Stimulated activated CD4-positive, alpha-beta T cell treated with anti-CD3 and anti-CD28 coated beads, Interleukin-4, amount 100 ng/mL, for 48 hours (primary cell): ENCODE results near the gene CALN1.
"Not testable (repeated sequence)": the region's sequence is repeated elsewhere in the genome, so short reads cannot be mapped to it uniquely, and the experiment has no call there.

Experiments used
- DNase-seq, 2 donors: peaks; one replicate each; pipeline ENCODE4 v3.0.0-alpha.2; 2020; ENCODE audit warnings: low read depth in 2 of 2

The CALN1 gene

DNA sequence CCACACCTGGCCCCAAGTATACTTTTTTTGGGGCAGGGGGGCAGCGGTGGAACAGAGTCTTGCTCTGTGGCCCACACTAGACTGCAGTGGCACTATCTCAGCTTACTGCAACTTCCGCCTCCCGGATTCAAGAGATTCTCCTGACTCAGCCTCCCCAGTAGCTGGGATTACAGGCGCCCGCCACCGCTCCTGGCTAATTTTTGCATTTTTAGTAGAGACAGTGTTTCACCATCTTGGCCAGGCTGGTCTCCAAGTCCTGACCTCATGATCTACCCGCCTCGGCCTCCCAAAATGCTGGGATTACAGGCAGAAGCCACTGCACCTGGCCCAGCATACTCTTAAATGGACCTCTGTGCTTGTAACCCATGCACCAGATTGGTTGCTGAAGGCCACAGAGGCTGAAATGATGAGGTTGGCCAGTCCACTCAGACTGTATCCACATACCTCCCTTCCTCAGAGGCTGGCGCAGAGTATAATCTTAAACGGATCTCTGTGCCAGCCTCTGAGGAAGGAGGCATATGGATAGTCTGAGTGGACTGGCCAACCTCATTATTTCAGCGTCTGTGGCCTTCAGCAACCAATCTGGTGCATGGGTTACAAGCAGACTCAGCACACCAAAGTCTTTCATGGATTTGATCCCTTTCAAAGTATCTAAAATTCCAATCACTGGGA lies 3.0 kb downstream of the CALN1 start:
- no peak for DNase-seq

DNA sequence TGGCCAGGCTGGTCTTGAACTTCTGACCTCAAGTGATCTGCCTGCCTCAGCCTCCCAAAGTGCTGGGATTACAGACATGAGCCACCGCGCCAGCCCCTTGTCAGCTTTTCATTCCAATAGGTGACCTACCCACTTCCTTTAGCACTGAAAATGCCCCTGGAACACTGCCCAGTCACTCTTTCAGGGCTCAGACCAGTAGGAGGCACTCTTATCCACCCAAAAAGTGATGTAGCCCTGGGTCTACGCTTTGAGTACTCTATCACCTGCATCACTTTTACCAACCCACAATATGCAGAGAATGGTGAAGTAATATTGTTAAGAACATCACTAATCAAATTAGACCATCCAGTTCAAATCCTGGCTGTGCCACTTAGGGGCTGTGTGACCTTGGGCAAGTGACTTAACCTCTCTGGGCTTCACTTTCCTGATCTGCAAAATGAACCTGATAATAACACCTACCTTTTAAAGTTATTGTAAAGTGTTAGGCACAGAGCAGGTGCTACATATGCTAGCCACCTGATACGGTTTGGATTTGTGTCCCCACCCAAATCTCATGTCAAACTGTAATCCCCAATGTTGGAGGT lies 5.2 kb downstream of the CALN1 start:
- DNase-seq = no peak

- no peak for DNase-seq
Measured at GRCh38 chr7:72405871-72406270, 6.3 kb downstream of the CALN1 start.

DNA sequence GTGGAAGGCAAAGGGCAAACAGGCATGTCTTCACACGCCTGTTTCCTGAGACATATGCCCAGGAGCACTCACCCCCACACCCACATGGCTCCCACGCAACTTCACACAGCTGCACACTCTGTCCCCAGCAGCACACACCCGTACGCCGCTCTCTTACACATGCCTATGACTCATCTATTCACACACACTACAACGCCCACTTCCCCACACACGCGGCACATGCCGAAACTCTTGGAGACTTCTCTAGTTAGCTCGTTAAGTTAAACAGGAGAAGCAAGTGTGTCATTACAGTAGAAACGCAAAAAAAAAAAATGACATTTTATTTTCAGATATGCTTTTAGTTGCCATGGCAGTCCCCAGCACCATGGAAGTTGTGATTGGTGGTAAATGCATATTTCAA lies 6.7 kb downstream of the CALN1 start:
- no peak for DNase-seq

GRCh38 chr7:72404743-72405142 lies 7.4 kb downstream of the CALN1 start:
- no peak for DNase-seq

GRCh38 chr7:72403458-72404076 lies 8.6 kb downstream of the CALN1 start:
- no peak for DNase-seq

DNA sequence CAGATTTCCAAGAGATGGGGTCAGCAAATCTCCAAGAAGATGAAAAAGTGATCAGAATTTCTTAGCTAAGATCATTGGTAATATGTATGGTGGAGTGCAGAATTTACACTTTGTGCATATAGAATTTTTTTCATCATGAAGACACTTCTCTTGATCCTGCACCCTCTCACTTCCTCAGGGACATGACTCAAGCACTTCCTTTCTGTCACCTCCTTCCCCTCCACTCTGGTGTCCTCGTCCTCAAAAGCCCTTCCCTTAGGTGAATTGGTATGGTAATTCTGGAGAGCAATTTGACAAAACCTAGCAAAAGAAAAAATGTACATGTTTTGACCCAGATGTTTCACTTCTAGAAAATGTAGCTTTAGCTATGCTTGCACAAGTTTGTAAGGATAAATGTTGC lies 18.1 kb downstream of the CALN1 start:
- no peak for DNase-seq

GRCh38 chr7:72391821-72392377 lies 20.2 kb downstream of the CALN1 start:
- DNase-seq = no peak

- no peak for DNase-seq
Measured at GRCh38 chr7:72386118-72386517, 26.0 kb downstream of the CALN1 start.

- no peak for DNase-seq
Measured at GRCh38 chr7:72362246-72362645, 49.9 kb downstream of the CALN1 start.

GRCh38 chr7:72345208-72345727 lies 66.9 kb downstream of the CALN1 start:
- no peak for DNase-seq

GRCh38 chr7:72343991-72344390 lies 68.1 kb downstream of the CALN1 start:
- no peak for DNase-seq

GRCh38 chr7:72343354-72343753 lies 68.8 kb downstream of the CALN1 start:
- DNase-seq = not testable (repeated sequence)

DNA sequence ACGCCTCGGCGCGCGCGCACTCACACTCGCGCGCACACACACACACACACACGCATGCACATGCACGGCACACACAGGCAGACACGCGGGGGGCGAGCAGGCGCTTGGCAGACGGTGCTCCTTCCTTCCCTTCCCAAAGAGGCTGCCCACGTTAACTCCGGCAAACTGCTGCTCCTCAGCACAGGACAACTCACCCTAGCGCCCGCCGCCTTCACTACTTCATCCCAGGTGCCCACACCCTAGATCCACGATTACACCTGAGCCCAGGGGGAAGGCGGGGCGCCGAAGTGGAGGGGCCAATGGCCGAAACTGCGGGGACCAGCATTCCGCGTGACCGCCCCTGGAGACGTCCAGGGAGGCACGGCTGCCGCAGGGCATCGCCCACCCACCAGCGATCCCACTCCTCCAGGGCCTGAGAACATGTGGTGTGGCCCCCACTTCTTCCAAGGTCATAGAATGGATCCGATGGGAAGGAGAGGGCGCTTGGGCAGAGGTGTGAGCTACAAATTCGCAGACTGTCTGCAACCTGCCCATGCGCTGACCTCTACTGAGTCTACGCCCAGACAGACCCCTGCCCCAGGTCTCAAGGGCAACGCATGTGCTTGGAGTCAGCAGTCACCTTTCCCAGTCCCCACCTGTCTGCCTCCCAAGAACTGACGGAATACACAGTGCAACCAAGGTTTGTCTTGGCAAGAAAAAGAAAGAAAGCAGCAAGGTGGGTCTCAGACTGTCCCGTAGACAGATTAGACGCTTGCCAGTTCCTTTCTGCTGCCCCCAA lies 74.6 kb downstream of the CALN1 start:
- no peak for DNase-seq

GRCh38 chr7:72336632-72337389 lies 75.3 kb downstream of the CALN1 start:
- DNase-seq = no peak

DNA sequence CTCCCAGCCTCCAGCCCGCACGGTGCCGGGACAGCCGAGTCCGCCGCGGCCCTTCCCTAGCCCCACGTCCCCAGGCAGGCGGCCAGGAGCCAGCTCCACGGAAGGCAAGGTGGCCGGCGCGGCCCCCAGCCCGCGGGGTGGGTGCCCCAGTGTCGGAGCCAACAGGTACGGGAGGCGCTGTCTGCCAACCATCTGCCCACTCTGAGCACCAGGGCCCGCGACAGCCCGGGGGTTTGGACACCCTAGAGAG lies 75.8 kb downstream of the CALN1 start:
- no peak for DNase-seq

DNA sequence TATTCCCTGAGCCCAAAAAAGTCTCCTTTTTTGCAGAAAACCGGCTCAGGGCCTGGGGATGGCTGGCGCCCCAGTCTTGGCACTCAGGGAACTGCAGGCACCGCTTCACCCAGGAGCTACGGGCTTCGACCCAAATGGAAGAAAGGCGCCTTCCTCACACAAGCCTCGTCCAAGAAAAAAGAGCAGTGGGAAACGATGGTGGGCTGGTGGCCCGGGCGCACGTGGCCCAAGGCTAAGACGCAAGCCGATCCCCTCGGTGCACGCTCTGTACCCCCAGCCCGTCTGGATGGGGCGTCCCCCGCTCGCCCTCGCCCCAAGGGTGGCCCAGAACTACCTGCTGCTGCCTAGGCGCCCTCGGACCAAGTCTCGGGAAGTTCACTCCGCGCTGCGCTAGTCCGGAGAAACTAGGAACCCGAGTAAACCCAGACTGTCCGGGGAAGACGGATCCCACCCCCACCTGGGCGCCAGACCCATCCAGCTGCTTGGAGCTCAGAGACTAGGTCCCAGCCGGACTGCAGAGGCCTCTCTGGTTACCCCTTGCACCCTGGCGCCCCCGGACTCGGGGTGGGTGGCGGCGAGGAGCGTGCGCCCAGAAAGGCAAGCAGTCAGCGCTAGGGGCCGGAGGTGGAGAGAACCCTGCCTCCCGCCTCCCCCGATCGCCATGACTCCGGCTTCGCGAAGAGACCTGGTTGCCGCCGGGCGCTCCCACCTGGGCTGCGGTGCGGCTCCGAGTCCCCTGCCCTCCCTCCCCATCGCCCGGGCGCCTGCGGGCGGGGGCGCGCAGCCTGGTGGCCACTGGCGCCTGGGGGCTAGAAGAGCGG lies 76.4 kb downstream of the CALN1 start:
- DNase-seq = no peak

DNA sequence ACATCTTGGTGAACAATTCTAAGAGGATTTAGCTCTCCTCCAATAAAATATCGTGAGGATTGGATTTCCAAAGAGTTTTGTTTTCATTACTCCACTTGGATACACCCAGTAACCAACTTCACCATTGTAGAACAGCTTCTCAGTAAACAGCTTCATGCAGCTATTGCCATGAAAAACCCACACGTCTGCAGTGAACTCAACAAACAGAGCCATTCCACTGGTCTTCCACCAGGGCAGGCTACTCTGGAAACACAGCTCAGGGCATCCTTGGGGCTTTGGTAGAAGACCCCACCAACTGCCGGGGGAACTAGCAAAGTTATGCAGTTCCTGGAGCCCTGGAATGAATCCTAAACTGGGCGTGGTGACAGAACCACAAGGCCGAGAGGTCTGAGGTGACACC lies 77.4 kb downstream of the CALN1 start:
- DNase-seq = no peak

GRCh38 chr7:72334066-72334465 lies 78.1 kb downstream of the CALN1 start:
- DNase-seq = no peak

DNA sequence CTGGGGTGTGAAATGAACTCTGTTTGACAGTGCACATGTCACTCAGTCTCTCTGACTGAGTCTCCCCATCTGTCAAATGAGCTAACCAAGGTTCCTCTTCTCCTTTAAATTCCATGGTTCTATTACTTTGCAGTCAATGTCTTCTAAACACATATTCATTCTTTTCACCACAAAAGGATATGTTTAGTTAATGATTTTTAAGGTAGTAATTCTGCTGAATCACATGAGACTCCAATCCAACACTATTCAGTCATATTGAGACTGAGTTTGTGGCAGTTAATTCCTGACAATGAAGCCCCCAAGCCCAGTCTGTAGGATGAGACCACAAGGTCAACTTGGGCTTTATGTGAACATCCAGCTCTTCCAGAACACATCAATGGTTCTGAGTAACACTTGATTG lies 85.3 kb downstream of the CALN1 start:
- DNase-seq = no peak

DNA sequence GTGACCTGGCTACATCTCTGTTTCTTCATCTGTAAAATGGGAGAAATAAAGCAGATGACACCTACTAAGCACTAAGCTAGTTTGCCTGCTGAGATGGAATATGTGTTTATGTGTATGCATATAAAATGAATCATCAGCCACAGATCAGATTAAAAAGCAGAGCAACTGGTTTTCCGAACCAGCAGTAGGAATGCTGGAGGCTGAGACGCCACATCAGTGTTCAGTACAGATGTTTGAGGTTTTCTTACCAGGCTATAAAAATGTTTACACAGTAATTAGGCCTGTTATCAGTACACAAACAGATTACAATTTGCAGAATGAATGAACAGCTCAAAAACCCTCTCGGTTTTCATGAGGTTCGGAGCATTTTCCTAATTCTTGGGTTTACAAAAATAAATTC lies 85.8 kb downstream of the CALN1 start:
- no peak for DNase-seq
